ENCODE data around the gene BBS7. TPM values are rescaled to one million over a fixed set of nuclear protein-coding genes. Genes with fewer than 3 reads are reported as not detected.

BBS7 gene
- total and polyA plus RNA-seq, 10 of the 15 experiments (the other 5 are each of a cell fraction or from before 2014, with no cell fraction given) = 5.2 to 15.2 (median 9.0) TPM

DNA sequence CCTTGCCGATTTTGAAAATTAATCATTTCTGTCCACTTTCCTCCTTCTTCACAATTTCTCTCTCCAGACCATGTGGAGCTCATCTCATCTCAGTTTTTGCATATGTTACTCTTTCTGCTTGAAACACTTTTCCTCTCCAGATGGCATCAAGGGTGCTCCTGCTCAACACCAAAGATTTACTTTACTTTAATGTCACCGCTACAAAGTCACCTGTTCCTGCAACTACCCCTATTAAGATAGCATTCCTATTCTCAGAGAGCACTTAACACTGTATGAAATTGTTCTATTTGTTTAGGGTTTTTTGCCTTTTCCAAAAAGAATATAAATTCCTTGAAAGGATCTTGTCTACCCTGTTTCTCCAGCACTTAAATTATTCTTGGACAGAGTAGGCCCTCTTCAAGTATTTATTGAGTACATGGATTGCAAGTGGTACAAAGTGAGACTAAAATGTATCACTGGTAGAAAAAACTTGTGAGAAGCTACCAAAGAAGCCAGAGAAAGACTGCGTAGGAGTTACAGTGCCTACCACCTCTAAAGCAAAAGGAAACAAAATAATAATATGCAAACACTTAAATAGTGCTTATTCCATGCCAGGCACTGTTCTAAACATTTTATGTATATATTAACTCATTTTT, 70.3 kb downstream of the BBS7 start:
- Histone ChIP-seq H3K27me3 (replicated peaks in 1 of 2; ENCODE audit: control insufficient read depth in 2 of 2, insufficient read depth in 2 of 2, low read length in 1 of 2) (no peaks in the 10 kb centered on the region), H4K20me1 (ENCODE audit: control insufficient read depth, insufficient read depth) (no peaks in the 10 kb centered on the region), H3K27ac (ENCODE audit: control insufficient read depth, insufficient read depth) (peak overlapping the region; percentile 94), H3K79me2 (ENCODE audit: control insufficient read depth, insufficient read depth, low read length) (peaks cover 34% of the 10 kb centered on the region), H3K4me2 (ENCODE audit: control insufficient read depth, insufficient read depth) (peak overlapping the region; percentile 76), H3K36me3 (ENCODE audit: control insufficient read depth in 2 of 2, insufficient read depth in 2 of 2, low read length in 1 of 2) (peaks cover 0 to 9% of the 10 kb centered on the region in 2 experiments; a peak in 1 of 4 replicates), H3K9me3 (replicated peaks; ENCODE audit: control insufficient read depth, insufficient read depth, low read length) (no peaks in the 10 kb centered on the region), H3K4me3 (peak overlapping the region; percentile 23), H3K9ac (ENCODE audit: control insufficient read depth, insufficient read depth, low read length) (peak overlapping the region; percentile 96), H3K4me1 (ENCODE audit: control insufficient read depth, insufficient read depth, low read length) (peaks cover 26% of the 10 kb centered on the region), H2AFZ (ENCODE audit: control insufficient read depth, low read depth, low read length) (no peak overlapping the region; the same call in 1 of the 2 replicates)
- DNase-seq (ENCODE audit: low read depth, low spot score) = no peak
- no peak for TF ChIP-seq RB1 (IDR thresholded peaks at IDR 0.05; ENCODE audit: borderline replicate concordance)
- no TSS peak for BruUV-seq (replicated peaks)
- ATAC-seq = peak; percentile 5; the same call in 2 of the 3 replicates
- FAIRE-seq = no peak
- 89% methylated on average over 3 of the region's 3 CpGs for WGBS (ENCODE audit: insufficient coverage, insufficient replicate concordance, low lambda C conversion rate, missing lambda C conversion rate)
- intact Hi-C loops (cut with micrococcal nuclease; ENCODE audit: unreplicated experiment) = no loop called here
- in situ Hi-C loops (cut with MboI) = no loop called here
- CTCF ChIA-PET = interaction anchor here (1.5 to 1.9 kb wide), 3 partner anchors 22 to 24 kb away, joined by 3 to 7 read pairs (median 7); partner anchors contain the start of gene CCNA2
- RAD21 ChIA-PET (ENCODE audit: unreplicated experiment) = interaction anchor here (1.2 to 3.3 kb wide), 4 partner anchors 20 to 104 kb away, joined by 3 to 28 read pairs (median 3); partner anchors contain the start of gene BBS7
- SMC1A ChIA-PET (ENCODE audit: uncharacterized antibody, unreplicated experiment) = interaction anchor here (0.7 to 3.5 kb wide), 7 partner anchors 9 to 25 kb away, joined by 3 to 34 read pairs (median 4); no protein-coding TSS in a partner anchor
- POLR2A ChIA-PET = interaction anchor here (0.6 to 3.6 kb wide), 6 partner anchors 14 to 1731 kb away, joined by 3 to 19 read pairs (median 5); partner anchors contain the start of gene ANXA5

GRCh38 chr4:121799208-121799823, 71.0 kb downstream of the BBS7 start:
- no peak for ATAC-seq
- Histone ChIP-seq H3K4me2 (ENCODE audit: control insufficient read depth, insufficient read depth) (peak overlapping the region; percentile 76), H3K27ac (ENCODE audit: control insufficient read depth, insufficient read depth) (peak overlapping the region; percentile 94), H3K9ac (ENCODE audit: control insufficient read depth, insufficient read depth, low read length) (no peak overlapping the region), H3K79me2 (ENCODE audit: control insufficient read depth, insufficient read depth, low read length) (peaks cover 31% of the 10 kb centered on the region), H3K4me1 (ENCODE audit: control insufficient read depth, insufficient read depth, low read length) (peaks cover 29% of the 10 kb centered on the region), H3K4me3 (peak overlapping the region; percentile 23; the same call in 1 of the 2 replicates), H3K27me3 (replicated peaks in 1 of 2; ENCODE audit: control insufficient read depth in 2 of 2, insufficient read depth in 2 of 2, low read length in 1 of 2) (no peaks in the 10 kb centered on the region), H3K36me3 (ENCODE audit: control insufficient read depth in 2 of 2, insufficient read depth in 2 of 2, low read length in 1 of 2) (0 out of 4 replicates have a peak, but pooled peaks cover 0 to 2% of the 10 kb centered on the region in 2 experiments), H4K20me1 (ENCODE audit: control insufficient read depth, insufficient read depth) (no peaks in the 10 kb centered on the region), H2AFZ (ENCODE audit: control insufficient read depth, low read depth, low read length) (no peak overlapping the region), H3K9me3 (replicated peaks; ENCODE audit: control insufficient read depth, insufficient read depth, low read length) (no peaks in the 10 kb centered on the region)
- in situ Hi-C loops (cut with MboI) (no loop called here), intact Hi-C loops (cut with micrococcal nuclease; ENCODE audit: unreplicated experiment) (no loop called here)
- FAIRE-seq = no peak
- CTCF ChIA-PET = interaction anchor here (1.5 to 1.9 kb wide), 3 partner anchors 22 to 25 kb away, joined by 3 to 7 read pairs (median 7); partner anchors contain the start of gene CCNA2
- RAD21 ChIA-PET (ENCODE audit: unreplicated experiment) = interaction anchor here (1.2 to 3.3 kb wide), 3 partner anchors 20 to 103 kb away, joined by 3 to 28 read pairs (median 3); no protein-coding TSS in a partner anchor
- no peak for TF ChIP-seq USF2 (IDR thresholded peaks at IDR 0.05; ENCODE audit: borderline replicate concordance, low read depth, low read length)
- TF ChIP-seq GABPA (IDR thresholded peaks at IDR 0.05; ENCODE audit: low read depth) = no peak
- TF ChIP-seq ZNF207 (IDR thresholded peaks at IDR 0.05; ENCODE audit: borderline replicate concordance) = no peak
- TF ChIP-seq BMI1 (IDR thresholded peaks at IDR 0.05; ENCODE audit: borderline replicate concordance) = no peak
- no peak for TF ChIP-seq LARP7 (IDR thresholded peaks at IDR 0.05)
- no TSS peak for BruUV-seq (replicated peaks)
- DNase-seq (ENCODE audit: low read depth, low spot score) = no peak
- SMC1A ChIA-PET (ENCODE audit: uncharacterized antibody, unreplicated experiment) = interaction anchor here (0.7 to 3.5 kb wide), 7 partner anchors 8 to 24 kb away, joined by 3 to 34 read pairs (median 4); no protein-coding TSS in a partner anchor
- POLR2A ChIA-PET = interaction anchor here (0.6 to 3.6 kb wide), 5 partner anchors 13 to 1730 kb away, joined by 3 to 19 read pairs (median 5); partner anchors contain the start of gene ANXA5
- 53% methylated on average over 2 of the region's 2 CpGs for WGBS (ENCODE audit: insufficient coverage, insufficient replicate concordance, low lambda C conversion rate, missing lambda C conversion rate)
